ENCODE measurements around the gene COPS8.

GRCh38 chr2:237055386-237056100 is 30.1 kb upstream of the COPS8 start:
- TF ChIP-seq CTCF (conservative IDR thresholded peaks at IDR 0.05 in 1 of 2, IDR thresholded peaks at IDR 0.05 in 1 of 2; ENCODE audit: low read depth in 1 of 2, low read length in 2 of 2) = no peak
- no peak for TF ChIP-seq EZH2 (IDR thresholded peaks at IDR 0.05; ENCODE audit: low read length, missing control alignments)
